ENCODE measurements around the gene DEXI.
A peak's percentile ranks its signal among the peaks of the same experiment; 100 is the strongest.

The DEXI gene

GRCh38 chr16:10982465-10983150, 40.3 kb upstream of the DEXI start:
- no peak overlapping the region for H3K4me2 ChIP-seq (ENCODE audit: low read length, poor library complexity, severe bottlenecking)
- H3K36me3 ChIP-seq (ENCODE audit: control insufficient read depth in 1 of 2, insufficient read depth in 2 of 2, low read depth in 1 of 2, low read length in 2 of 2): peaks cover 27 to 37% of the 10 kb centered on the region in 2 experiments
- H2BK12ac ChIP-seq (ENCODE audit: low read length in 2 of 2): peak overlapping the region in 1 of 2 experiments; percentile 37
- H3K23ac ChIP-seq (ENCODE audit: low read length in 2 of 2): no peak overlapping the region
- WGBS: 82% methylated on average over 14 of the region's 15 CpGs
- no peak overlapping the region for H2AFZ ChIP-seq (ENCODE audit: low read depth, low read length)
- H3K9me3 ChIP-seq (ENCODE audit: control insufficient read depth, low read length): no peaks in the 10 kb centered on the region
- H2BK15ac ChIP-seq (ENCODE audit: low read depth, poor library complexity, severe bottlenecking): no peak overlapping the region
- H3K9ac ChIP-seq (ENCODE audit: low read length): peak overlapping the region; percentile 49
- no peak overlapping the region for H3K4ac ChIP-seq (ENCODE audit: low read depth in 1 of 2, low read length in 2 of 2)
- no peak overlapping the region for H2BK120ac ChIP-seq (ENCODE audit: low read depth, low read length)
- H3K18ac ChIP-seq (ENCODE audit: low read depth in 1 of 2, low read length in 2 of 2): no peak overlapping the region
- H3K27ac ChIP-seq (ENCODE audit: low read length, poor library complexity, severe bottlenecking): no peak overlapping the region
- H3K14ac ChIP-seq (ENCODE audit: low read length in 2 of 2): no peak overlapping the region
- peaks cover 2% of the 10 kb centered on the region for H3K4me1 ChIP-seq (ENCODE audit: control insufficient read depth, insufficient read depth, low read depth, low read length)
- H4K8ac ChIP-seq (ENCODE audit: low read length): no peak overlapping the region
- H4K91ac ChIP-seq (ENCODE audit: low read length): peak overlapping the region; percentile 23
- H3K4me3 ChIP-seq (ENCODE audit: insufficient read depth in 1 of 2, low read depth in 1 of 2, low read length in 2 of 2): peak overlapping the region in 1 of 2 experiments; percentile 25
- peak; percentile 35 for DNase-seq
- H2AK5ac ChIP-seq (ENCODE audit: low read length, severe bottlenecking): no peak overlapping the region
- no peaks in the 10 kb centered on the region for H3K27me3 ChIP-seq (ENCODE audit: control insufficient read depth in 1 of 2, insufficient read depth in 1 of 2, low read length in 2 of 2)
- H2BK5ac ChIP-seq (ENCODE audit: low read depth, low read length, poor library complexity, severe bottlenecking): no peak overlapping the region
- H3K79me1 ChIP-seq (replicated peaks; ENCODE audit: low read length, poor library complexity, severe bottlenecking): peaks cover 3% of the 10 kb centered on the region

- no peak overlapping the region for H2BK5ac ChIP-seq (ENCODE audit: low read depth, low read length, poor library complexity, severe bottlenecking)
- peak overlapping the region in 1 of 2 experiments; percentile 25 for H3K4me3 ChIP-seq (ENCODE audit: insufficient read depth in 1 of 2, low read depth in 1 of 2, low read length in 2 of 2)
- H3K14ac ChIP-seq (ENCODE audit: low read length in 2 of 2): no peak overlapping the region
- peaks cover 4% of the 10 kb centered on the region for H3K4me1 ChIP-seq (ENCODE audit: control insufficient read depth, insufficient read depth, low read depth, low read length)
- peak overlapping the region; percentile 49 for H3K9ac ChIP-seq (ENCODE audit: low read length)
- peaks cover 6% of the 10 kb centered on the region for H3K79me1 ChIP-seq (replicated peaks; ENCODE audit: low read length, poor library complexity, severe bottlenecking)
- no peaks in the 10 kb centered on the region for H3K9me3 ChIP-seq (ENCODE audit: control insufficient read depth, low read length)
- DNase-seq: no peak
- WGBS: 87% methylated on average over 4 of the region's 4 CpGs
- H3K27ac ChIP-seq (ENCODE audit: low read length, poor library complexity, severe bottlenecking): no peak overlapping the region
- no peaks in the 10 kb centered on the region for H3K27me3 ChIP-seq (ENCODE audit: control insufficient read depth in 1 of 2, insufficient read depth in 1 of 2, low read length in 2 of 2)
- H2AFZ ChIP-seq (ENCODE audit: low read depth, low read length): no peak overlapping the region
- H2BK12ac ChIP-seq (ENCODE audit: low read length in 2 of 2): peak overlapping the region in 1 of 2 experiments; percentile 70
- peaks cover 33 to 44% of the 10 kb centered on the region in 2 experiments for H3K36me3 ChIP-seq (ENCODE audit: control insufficient read depth in 1 of 2, insufficient read depth in 2 of 2, low read depth in 1 of 2, low read length in 2 of 2)
- no peak overlapping the region for H2BK15ac ChIP-seq (ENCODE audit: low read depth, poor library complexity, severe bottlenecking)
- no peak overlapping the region for H2AK5ac ChIP-seq (ENCODE audit: low read length, severe bottlenecking)
- no peak overlapping the region for H3K23ac ChIP-seq (ENCODE audit: low read length in 2 of 2)
- H3K4ac ChIP-seq (ENCODE audit: low read depth in 1 of 2, low read length in 2 of 2): no peak overlapping the region
- H3K18ac ChIP-seq (ENCODE audit: low read depth in 1 of 2, low read length in 2 of 2): peak overlapping the region in 1 of 2 experiments; percentile 33
- no peak overlapping the region for H4K91ac ChIP-seq (ENCODE audit: low read length)
- no peak overlapping the region for H2BK120ac ChIP-seq (ENCODE audit: low read depth, low read length)
- H4K8ac ChIP-seq (ENCODE audit: low read length): no peak overlapping the region
- no peak overlapping the region for H3K4me2 ChIP-seq (ENCODE audit: low read length, poor library complexity, severe bottlenecking)
These were observed 39.5 kb upstream of the DEXI start for GRCh38 chr16:10981697-10982216.

- no peak overlapping the region for H2BK5ac ChIP-seq (ENCODE audit: low read depth, low read length, poor library complexity, severe bottlenecking)
- H3K4ac ChIP-seq (ENCODE audit: low read depth in 1 of 2, low read length in 2 of 2): no peak overlapping the region
- H2AFZ ChIP-seq (ENCODE audit: low read depth, low read length): no peak overlapping the region
These were observed 38.5 kb upstream of the DEXI start for GRCh38 chr16:10980813-10981212.

GRCh38 chr16:10979717-10980601, 37.7 kb upstream of the DEXI start:
- H3K9ac ChIP-seq (ENCODE audit: low read length): peak overlapping the region; percentile 48
- no peak overlapping the region for H3K4ac ChIP-seq (ENCODE audit: low read depth in 1 of 2, low read length in 2 of 2)
- 93% methylated on average over 19 of the region's 19 CpGs for WGBS
- H2AK5ac ChIP-seq (ENCODE audit: low read length, severe bottlenecking): no peak overlapping the region
- H3K79me1 ChIP-seq (replicated peaks; ENCODE audit: low read length, poor library complexity, severe bottlenecking): peaks cover 6% of the 10 kb centered on the region
- H3K4me1 ChIP-seq (ENCODE audit: control insufficient read depth, insufficient read depth, low read depth, low read length): peaks cover 4% of the 10 kb centered on the region
- H2BK15ac ChIP-seq (ENCODE audit: low read depth, poor library complexity, severe bottlenecking): no peak overlapping the region
- H2AFZ ChIP-seq (ENCODE audit: low read depth, low read length): no peak overlapping the region
- H4K91ac ChIP-seq (ENCODE audit: low read length): no peak overlapping the region
- no peak overlapping the region for H2BK12ac ChIP-seq (ENCODE audit: low read length in 2 of 2)
- no peak overlapping the region for H3K18ac ChIP-seq (ENCODE audit: low read depth in 1 of 2, low read length in 2 of 2)
- H3K27ac ChIP-seq (ENCODE audit: low read length, poor library complexity, severe bottlenecking): no peak overlapping the region
- no peaks in the 10 kb centered on the region for H3K27me3 ChIP-seq (ENCODE audit: control insufficient read depth in 1 of 2, insufficient read depth in 1 of 2, low read length in 2 of 2)
- DNase-seq: no peak
- H4K8ac ChIP-seq (ENCODE audit: low read length): no peak overlapping the region
- peak overlapping the region; percentile 59 for H2BK5ac ChIP-seq (ENCODE audit: low read depth, low read length, poor library complexity, severe bottlenecking)
- no peaks in the 10 kb centered on the region for H3K9me3 ChIP-seq (ENCODE audit: control insufficient read depth, low read length)
- H2BK120ac ChIP-seq (ENCODE audit: low read depth, low read length): no peak overlapping the region
- H3K36me3 ChIP-seq (ENCODE audit: control insufficient read depth in 1 of 2, insufficient read depth in 2 of 2, low read depth in 1 of 2, low read length in 2 of 2): peaks cover 30 to 52% of the 10 kb centered on the region in 2 experiments
- no peak overlapping the region for H3K14ac ChIP-seq (ENCODE audit: low read length in 2 of 2)
- H3K4me3 ChIP-seq (ENCODE audit: insufficient read depth in 1 of 2, low read depth in 1 of 2, low read length in 2 of 2): peak overlapping the region in 1 of 2 experiments; percentile 4
- no peak overlapping the region for H3K23ac ChIP-seq (ENCODE audit: low read length in 2 of 2)
- no peak overlapping the region for H3K4me2 ChIP-seq (ENCODE audit: low read length, poor library complexity, severe bottlenecking)

More at GRCh38 chr16:10980813-10981212, 38.5 kb upstream of the DEXI start:
- no peak overlapping the region for H3K4me2 ChIP-seq (ENCODE audit: low read length, poor library complexity, severe bottlenecking)
- H3K9ac ChIP-seq (ENCODE audit: low read length): no peak overlapping the region
- H3K27ac ChIP-seq (ENCODE audit: low read length, poor library complexity, severe bottlenecking): no peak overlapping the region
- no peaks in the 10 kb centered on the region for H3K9me3 ChIP-seq (ENCODE audit: control insufficient read depth, low read length)
- H3K18ac ChIP-seq (ENCODE audit: low read depth in 1 of 2, low read length in 2 of 2): no peak overlapping the region
- no peak overlapping the region for H2BK15ac ChIP-seq (ENCODE audit: low read depth, poor library complexity, severe bottlenecking)
- no peak overlapping the region for H3K23ac ChIP-seq (ENCODE audit: low read length in 2 of 2)
- no peak overlapping the region for H4K91ac ChIP-seq (ENCODE audit: low read length)
- H2BK12ac ChIP-seq (ENCODE audit: low read length in 2 of 2): no peak overlapping the region
- peaks cover 30 to 49% of the 10 kb centered on the region in 2 experiments for H3K36me3 ChIP-seq (ENCODE audit: control insufficient read depth in 1 of 2, insufficient read depth in 2 of 2, low read depth in 1 of 2, low read length in 2 of 2)
- H3K27me3 ChIP-seq (ENCODE audit: control insufficient read depth in 1 of 2, insufficient read depth in 1 of 2, low read length in 2 of 2): no peaks in the 10 kb centered on the region
- WGBS: 93% methylated on average over 3 of the region's 3 CpGs
- no peak overlapping the region for H3K4me3 ChIP-seq (ENCODE audit: insufficient read depth in 1 of 2, low read depth in 1 of 2, low read length in 2 of 2)
- H2BK120ac ChIP-seq (ENCODE audit: low read depth, low read length): no peak overlapping the region
- peaks cover 6% of the 10 kb centered on the region for H3K79me1 ChIP-seq (replicated peaks; ENCODE audit: low read length, poor library complexity, severe bottlenecking)
- DNase-seq: no peak
- H3K14ac ChIP-seq (ENCODE audit: low read length in 2 of 2): no peak overlapping the region
- no peak overlapping the region for H2AK5ac ChIP-seq (ENCODE audit: low read length, severe bottlenecking)
- peaks cover 4% of the 10 kb centered on the region for H3K4me1 ChIP-seq (ENCODE audit: control insufficient read depth, insufficient read depth, low read depth, low read length)
- H4K8ac ChIP-seq (ENCODE audit: low read length): no peak overlapping the region
